ENCODE results near the gene SEL1L.

Gene SEL1L

DNA sequence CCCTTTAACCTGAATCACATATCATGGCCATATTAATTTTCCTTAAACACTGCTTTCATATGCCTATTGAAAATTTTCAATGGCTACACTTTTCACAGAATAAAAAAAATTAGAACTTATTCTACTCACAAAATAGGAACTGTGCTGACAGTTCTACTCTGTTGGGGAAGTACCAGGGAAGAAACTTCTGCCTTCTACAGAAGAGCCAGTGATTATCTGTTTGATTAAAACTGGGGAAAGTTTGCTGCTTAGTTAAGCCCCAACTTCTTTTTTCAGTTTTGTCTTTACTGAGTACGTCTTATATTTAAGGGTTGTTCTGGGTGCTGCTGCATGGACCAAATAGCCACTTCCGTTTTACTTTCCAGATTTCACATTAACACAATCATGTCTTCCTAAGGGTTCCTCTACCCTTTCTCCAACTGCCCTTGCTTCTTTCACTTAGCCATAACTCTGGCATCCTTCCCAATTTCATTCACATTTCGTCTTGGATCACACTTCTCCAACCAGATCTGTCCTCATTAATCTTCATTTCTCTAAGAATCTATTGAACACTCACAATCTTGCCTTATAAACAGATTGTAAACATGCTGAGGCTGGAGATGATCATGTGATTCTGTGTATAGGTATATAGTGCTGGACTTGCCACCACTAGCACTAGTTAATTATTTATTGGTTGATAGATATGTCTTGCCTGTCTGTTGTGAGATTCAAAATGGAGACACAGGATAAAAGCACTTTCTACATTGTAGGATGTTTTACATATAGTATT is 1.9 kb upstream of the SEL1L start:
- Histone ChIP-seq H3K4me3 (no peak overlapping the region), H3K27ac (no peak overlapping the region), H3K9ac (ENCODE audit: insufficient read length) (no peak overlapping the region), H3K9me3 (ENCODE audit: low read depth, low read length) (no peaks in the 10 kb centered on the region), H3K36me3 (ENCODE audit: insufficient read depth, low read length) (no peaks in the 10 kb centered on the region)
- TF ChIP-seq FOXP2 (optimal IDR thresholded peaks at IDR 0.05; ENCODE audit: control extremely low read depth, extremely low read length, insufficient read depth) (no peak), EZH2 (IDR thresholded peaks at IDR 0.05) (no peak), POLR2AphosphoS5 (IDR thresholded peaks at IDR 0.05; ENCODE audit: borderline replicate concordance, low read depth, low read length) (no peak)
- DNase-seq (ENCODE audit: low read depth, low spot score), result no peak

DNA sequence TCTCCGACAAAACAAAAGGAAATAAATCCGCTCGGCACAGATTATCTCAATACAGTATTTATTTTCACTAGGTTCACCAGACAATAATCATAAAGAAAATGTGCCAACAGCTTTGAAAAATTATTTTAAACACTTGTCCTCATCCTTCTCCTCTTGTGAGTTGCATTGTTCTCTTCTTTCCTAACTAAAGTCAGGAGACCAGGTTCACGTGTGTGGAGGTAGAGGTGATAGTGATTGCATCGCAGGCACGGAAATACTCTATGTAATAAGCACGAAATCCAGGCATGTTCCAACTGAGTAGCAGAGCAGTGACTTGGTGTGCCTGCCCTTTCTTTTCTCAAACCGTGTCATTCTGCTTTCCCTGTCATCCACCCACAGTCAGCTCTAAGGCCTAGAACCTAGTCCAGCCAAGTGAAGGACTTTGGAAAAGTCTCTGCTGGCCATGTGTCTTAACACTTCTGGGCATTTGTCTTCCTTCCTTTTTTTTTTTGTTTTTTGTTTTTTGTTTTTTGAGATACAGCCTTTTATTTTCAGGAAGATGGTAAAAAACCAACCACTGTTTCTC is 939 bp upstream of the SEL1L start:
- no peak overlapping the region for H3K9ac ChIP-seq (ENCODE audit: insufficient read length)
- peak overlapping the region; percentile 69 for H3K4me3 ChIP-seq
- TF ChIP-seq FOXP2 (optimal IDR thresholded peaks at IDR 0.05; ENCODE audit: control extremely low read depth, extremely low read length, insufficient read depth) (no peak), EZH2 (IDR thresholded peaks at IDR 0.05) (no peak), POLR2AphosphoS5 (IDR thresholded peaks at IDR 0.05; ENCODE audit: borderline replicate concordance, low read depth, low read length) (no peak)

DNA sequence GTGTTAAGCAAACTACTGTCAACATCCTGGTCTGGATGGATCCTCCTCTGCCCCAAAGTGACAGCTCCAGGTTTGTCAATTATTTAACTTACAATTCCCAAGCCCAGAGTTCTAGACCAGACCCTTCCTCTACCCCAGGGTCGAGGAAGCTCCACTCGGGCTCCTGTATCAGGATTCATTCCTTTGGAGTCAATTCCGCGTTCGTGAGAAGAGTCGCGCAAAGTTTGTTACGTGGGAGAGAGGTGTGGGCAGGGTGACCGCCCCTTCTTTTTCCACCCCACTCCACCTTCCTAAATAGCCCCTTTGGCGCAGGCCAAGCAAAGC is 479 bp downstream of the SEL1L start:
- Histone ChIP-seq H3K4me3 (peak overlapping the region; percentile 88), H3K9me3 (ENCODE audit: low read depth, low read length) (no peaks in the 10 kb centered on the region), H3K9ac (ENCODE audit: insufficient read length) (peak overlapping the region; percentile 88), H3K36me3 (ENCODE audit: insufficient read depth, low read length) (no peaks in the 10 kb centered on the region), H3K27ac (no peak overlapping the region)
- DNase-seq (ENCODE audit: low read depth, low spot score), result no peak
- TF ChIP-seq EZH2 (IDR thresholded peaks at IDR 0.05) (no peak), FOXP2 (optimal IDR thresholded peaks at IDR 0.05; ENCODE audit: control extremely low read depth, extremely low read length, insufficient read depth) (no peak), POLR2AphosphoS5 (IDR thresholded peaks at IDR 0.05; ENCODE audit: borderline replicate concordance, low read depth, low read length) (no peak)

More for the DNA sequence above, 939 bp upstream of the SEL1L start:
- Histone ChIP-seq H3K27ac (no peak overlapping the region), H3K36me3 (ENCODE audit: insufficient read depth, low read length) (no peaks in the 10 kb centered on the region), H3K9me3 (ENCODE audit: low read depth, low read length) (no peaks in the 10 kb centered on the region)
- no peak for DNase-seq (ENCODE audit: low read depth, low spot score)

DNA sequence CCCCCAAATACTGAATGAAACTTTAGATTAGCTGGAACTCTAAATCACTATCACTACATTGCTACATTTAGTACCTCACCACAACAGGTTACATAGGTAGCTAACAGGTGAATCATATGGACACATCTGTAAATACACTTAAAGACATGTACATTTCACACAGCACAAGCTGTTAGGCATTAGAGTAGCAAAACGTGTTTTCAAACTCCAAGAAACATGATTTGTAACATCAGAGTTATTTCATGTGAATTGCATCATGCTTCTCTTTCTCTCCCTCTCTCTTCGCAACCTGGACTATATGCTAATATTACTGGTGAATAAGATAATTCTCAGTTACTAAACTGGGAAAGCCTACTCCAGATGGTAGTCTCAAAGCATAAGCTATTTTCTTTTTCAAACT is 4.3 kb downstream of the SEL1L start:
- H3K9me3 ChIP-seq (ENCODE audit: low read depth, low read length), result no peaks in the 10 kb centered on the region
- peak overlapping the region; percentile 37 for H3K4me3 ChIP-seq
- TF ChIP-seq EZH2 (IDR thresholded peaks at IDR 0.05), result no peak
- no peak for TF ChIP-seq FOXP2 (optimal IDR thresholded peaks at IDR 0.05; ENCODE audit: control extremely low read depth, extremely low read length, insufficient read depth)
- TF ChIP-seq POLR2AphosphoS5 (IDR thresholded peaks at IDR 0.05; ENCODE audit: borderline replicate concordance, low read depth, low read length), result no peak
- peak overlapping the region; percentile 71 for H3K9ac ChIP-seq (ENCODE audit: insufficient read length)
- peaks cover 21% of the 10 kb centered on the region for H3K36me3 ChIP-seq (ENCODE audit: insufficient read depth, low read length)
- DNase-seq (ENCODE audit: low read depth, low spot score), result peak; percentile 40
- H3K27ac ChIP-seq, result peak overlapping the region; percentile 89

DNA sequence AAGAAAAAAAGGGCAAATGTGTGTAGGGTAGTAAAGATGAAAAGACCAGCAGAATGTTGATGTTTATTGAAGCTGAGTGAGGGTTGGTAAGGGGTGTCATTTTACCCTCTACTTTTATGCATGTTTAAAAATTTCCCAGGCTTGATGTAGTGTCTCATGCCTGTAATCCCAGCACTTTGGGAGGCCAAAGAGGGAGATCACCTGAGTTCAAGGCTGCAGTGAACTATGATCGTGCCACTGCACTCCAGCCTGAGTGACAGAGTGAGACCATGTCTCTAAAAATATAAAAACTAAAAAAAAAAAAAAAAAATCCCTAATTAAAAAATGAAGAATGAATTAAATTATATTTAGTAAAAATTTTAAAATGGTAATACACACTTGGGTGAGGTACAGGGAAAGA is 8.5 kb downstream of the SEL1L start:
- H3K4me3 ChIP-seq, result no peak overlapping the region
- H3K27ac ChIP-seq, result no peak overlapping the region
- peaks cover 56% of the 10 kb centered on the region for H3K36me3 ChIP-seq (ENCODE audit: insufficient read depth, low read length)
- no peak for TF ChIP-seq POLR2AphosphoS5 (IDR thresholded peaks at IDR 0.05; ENCODE audit: borderline replicate concordance, low read depth, low read length)
- TF ChIP-seq EZH2 (IDR thresholded peaks at IDR 0.05), result no peak
- no peak for TF ChIP-seq FOXP2 (optimal IDR thresholded peaks at IDR 0.05; ENCODE audit: control extremely low read depth, extremely low read length, insufficient read depth)
- H3K9me3 ChIP-seq (ENCODE audit: low read depth, low read length), result no peaks in the 10 kb centered on the region
- H3K9ac ChIP-seq (ENCODE audit: insufficient read length), result no peak overlapping the region
- DNase-seq (ENCODE audit: low read depth, low spot score), result no peak

DNA sequence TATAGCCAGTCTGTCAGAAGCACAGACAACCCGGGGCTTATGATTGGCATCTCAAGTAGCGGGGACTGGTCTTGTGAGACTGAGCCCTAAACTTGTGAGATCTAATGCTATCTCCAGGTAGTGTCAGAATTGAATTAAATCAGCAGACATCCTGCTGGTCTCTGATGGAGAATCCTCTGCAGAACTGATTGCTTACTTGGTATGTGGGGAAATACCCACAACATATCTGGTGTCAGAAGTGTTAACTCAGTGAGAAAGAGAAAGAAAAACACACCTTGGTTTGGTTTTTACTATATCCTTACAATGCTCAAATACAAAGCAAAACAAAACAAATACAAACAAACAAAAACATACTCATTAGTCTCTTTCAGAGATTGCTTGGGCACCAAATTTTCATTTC is 10.0 kb downstream of the SEL1L start:
- no peak overlapping the region for H3K4me3 ChIP-seq
- no peaks in the 10 kb centered on the region for H3K9me3 ChIP-seq (ENCODE audit: low read depth, low read length)
- TF ChIP-seq EZH2 (IDR thresholded peaks at IDR 0.05) (no peak), FOXP2 (optimal IDR thresholded peaks at IDR 0.05; ENCODE audit: control extremely low read depth, extremely low read length, insufficient read depth) (no peak), POLR2AphosphoS5 (IDR thresholded peaks at IDR 0.05; ENCODE audit: borderline replicate concordance, low read depth, low read length) (no peak)
- DNase-seq (ENCODE audit: low read depth, low spot score), result no peak
- no peak overlapping the region for H3K27ac ChIP-seq
- no peak overlapping the region for H3K9ac ChIP-seq (ENCODE audit: insufficient read length)
- peaks cover 59% of the 10 kb centered on the region for H3K36me3 ChIP-seq (ENCODE audit: insufficient read depth, low read length)

DNA sequence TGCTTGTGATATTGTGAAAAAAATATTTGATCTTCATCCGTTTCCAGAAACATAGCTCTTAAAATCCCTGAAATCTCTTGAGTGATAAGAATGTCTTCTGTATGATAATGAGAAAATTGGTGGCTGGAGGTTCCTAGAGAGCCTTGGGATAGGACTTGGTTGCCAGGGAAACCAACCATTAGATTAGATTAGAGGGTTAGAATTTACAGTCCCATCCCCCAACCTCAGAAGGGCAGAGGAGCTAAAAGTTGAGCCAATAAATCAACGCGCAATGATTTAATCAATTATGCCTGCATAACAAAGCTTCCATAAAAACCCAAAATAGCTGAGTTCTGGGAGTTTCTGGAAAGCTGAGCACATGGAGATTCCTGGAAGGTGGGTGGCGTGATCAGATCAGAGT is 10.6 kb downstream of the SEL1L start:
- H3K36me3 ChIP-seq (ENCODE audit: insufficient read depth, low read length), result peaks cover 61% of the 10 kb centered on the region
- no peaks in the 10 kb centered on the region for H3K9me3 ChIP-seq (ENCODE audit: low read depth, low read length)
- DNase-seq (ENCODE audit: low read depth, low spot score), result no peak
- TF ChIP-seq FOXP2 (optimal IDR thresholded peaks at IDR 0.05; ENCODE audit: control extremely low read depth, extremely low read length, insufficient read depth), result no peak
- no peak overlapping the region for H3K27ac ChIP-seq
- no peak overlapping the region for H3K9ac ChIP-seq (ENCODE audit: insufficient read length)
- H3K4me3 ChIP-seq, result no peak overlapping the region

DNA sequence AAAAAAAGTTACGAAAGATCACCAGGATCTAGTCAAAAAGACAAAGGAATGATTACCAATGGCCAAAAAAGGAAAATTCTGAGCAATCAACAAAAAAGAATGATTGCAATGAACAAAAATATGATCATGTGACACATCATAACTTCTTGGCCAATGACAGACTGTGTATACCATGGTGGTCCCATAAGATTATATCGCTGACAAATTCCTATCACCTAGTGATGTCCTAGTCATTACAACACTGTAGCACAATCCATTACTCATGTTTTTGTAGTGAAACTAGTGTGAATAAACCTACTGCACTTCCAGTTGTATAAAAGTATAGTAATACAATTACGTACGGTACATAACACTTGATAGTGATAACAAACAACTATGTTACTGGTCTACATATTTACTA is 12.3 kb downstream of the SEL1L start:
- H3K36me3 ChIP-seq (ENCODE audit: insufficient read depth, low read length), result peaks cover 69% of the 10 kb centered on the region

More for the DNA sequence above, 12.3 kb downstream of the SEL1L start:
- H3K9me3 ChIP-seq (ENCODE audit: low read depth, low read length), result no peaks in the 10 kb centered on the region
- H3K4me3 ChIP-seq, result no peak overlapping the region
- no peak overlapping the region for H3K9ac ChIP-seq (ENCODE audit: insufficient read length)
- no peak overlapping the region for H3K27ac ChIP-seq
- DNase-seq (ENCODE audit: low read depth, low spot score), result no peak
- TF ChIP-seq EZH2 (IDR thresholded peaks at IDR 0.05), result no peak
- no peak for TF ChIP-seq FOXP2 (optimal IDR thresholded peaks at IDR 0.05; ENCODE audit: control extremely low read depth, extremely low read length, insufficient read depth)
- no peak for TF ChIP-seq POLR2AphosphoS5 (IDR thresholded peaks at IDR 0.05; ENCODE audit: borderline replicate concordance, low read depth, low read length)
